AG04449 (cell line): ENCODE data around the gene GADD45GIP1.
A peak's percentile ranks its signal among the peaks of the same experiment; 100 is the strongest.

Experiments
- CTCF ChIA-PET: fragments of 350-600 bp; formaldehyde crosslinking; extraction: SDS; loops from one replicate; lab custom pipeline; 2021; ENCODE audit warnings: antibody characterized with exemption; lab: Yijun Ruan, JAX
- POLR2A ChIA-PET: fragments of 400-600, 350-600 bp; formaldehyde crosslinking; extraction: SDS; loops from one replicate; lab custom pipeline; 2020; ENCODE audit warnings: antibody characterized with exemption, inconsistent platforms; lab: Yijun Ruan, JAX
- DNase-seq: peaks from one replicate; pipeline ENCODE4 v3.0.0-alpha.2; 2010; ENCODE audit warnings: low read depth, low spot score
- H3K4me3 ChIP-seq: 2 replicates; pipeline ENCODE4 v1.5.1; 2011; ENCODE audit warnings: low read depth, mild to moderate bottlenecking, control low read depth, low read length
- CTCF ChIP-seq: IDR thresholded peaks from one replicate; pipeline ENCODE4 v1.5.1; 2011; ENCODE audit warnings: mild to moderate bottlenecking, moderate library complexity, low read length, control low read depth, inconsistent platforms; ENCODE audit not compliant: insufficient read depth; ENCODE audit errors: missing control alignments

Gene GADD45GIP1

GRCh38 chr19:12933287-12934072 is 23.5 kb downstream of the GADD45GIP1 start, which contains the start of gene FARSA:
Gene FARSA, minus strand, starts transcription at chr19:12933711. Its CDS starts 15 bp downstream, at chr19:12933696.
- no peak for TF ChIP-seq CTCF
- CTCF ChIA-PET = interaction anchor here (1.0 to 4.1 kb wide), 3 partner anchors 12 to 156 kb away, joined by 4 to 20 read pairs (median 6); no protein-coding TSS in a partner anchor
- peak within 1 kb of the TSS; percentile 96 for H3K4me3 ChIP-seq
- POLR2A ChIA-PET = interaction anchor here (0.6 to 1.3 kb wide), 7 partner anchors 12 to 219 kb away, joined by 3 to 7 read pairs (median 4); partner anchors contain the start of gene SYCE2
- DNase-seq = no peak

GRCh38 chr19:12932392-12933286 is 24.4 kb downstream of the GADD45GIP1 start:
- DNase-seq = no peak
- peak overlapping the region; percentile 96 for H3K4me3 ChIP-seq
- POLR2A ChIA-PET = interaction anchor here (0.8 to 1.3 kb wide), 6 partner anchors 12 to 220 kb away, joined by 3 to 7 read pairs (median 4); partner anchors contain the start of gene SYCE2
- no peak for TF ChIP-seq CTCF
- CTCF ChIA-PET = interaction anchor here (1.0 to 4.1 kb wide), 5 partner anchors 10 to 161 kb away, joined by 3 to 20 read pairs (median 6); no protein-coding TSS in a partner anchor

- no peak for DNase-seq
- TF ChIP-seq CTCF = no peak
- H3K4me3 ChIP-seq = no peak overlapping the region
- POLR2A ChIA-PET = no interaction called here
- CTCF ChIA-PET = interaction anchor here (1.2 to 4.1 kb wide), 2 partner anchors 35 to 164 kb away, joined by 3 to 20 read pairs; no protein-coding TSS in a partner anchor
These were observed 26.9 kb downstream of the GADD45GIP1 start for GRCh38 chr19:12930002-12930645.

- ChIA-PET POLR2A (no interaction called here), CTCF (no interaction called here)
- no peak overlapping the region for H3K4me3 ChIP-seq
- no peak for DNase-seq
- no peak for TF ChIP-seq CTCF
These were observed 32.3 kb downstream of the GADD45GIP1 start for GRCh38 chr19:12924621-12925310.

- no peak for DNase-seq
- no peak overlapping the region for H3K4me3 ChIP-seq
- TF ChIP-seq CTCF = no peak
- ChIA-PET CTCF (interaction anchor here (1.3 kb wide), 1 partner anchor 9 kb away, joined by 6 read pairs; no protein-coding TSS in a partner anchor), POLR2A (no interaction called here)
These were observed 34.1 kb downstream of the GADD45GIP1 start for GRCh38 chr19:12922959-12923358.
